WTC11 (cell line): ENCODE data around the gene CLDN9. TPM values are rescaled to one million over a fixed set of nuclear protein-coding genes. Genes with fewer than 3 reads are reported as not detected.

Source experiments
- ATF1 ChIP-seq: sonication (generic); formaldehyde crosslinking; IDR thresholded peaks from 2 replicates; pipeline ENCODE4 v1.8.1; 2023; ENCODE audit warnings: mild to moderate bottlenecking, moderate library complexity, missing genetic modification reagents
- CBFB ChIP-seq: sonication (generic); formaldehyde crosslinking; IDR thresholded peaks from 2 replicates; pipeline ENCODE4 v1.8.1; 2022; ENCODE audit warnings: mild to moderate bottlenecking, low read depth, missing genetic modification reagents
- CREM ChIP-seq: sonication (generic); formaldehyde crosslinking; IDR thresholded peaks from 2 replicates; pipeline ENCODE4 v1.8.1; 2022; ENCODE audit warnings: mild to moderate bottlenecking, missing genetic modification reagents, moderate library complexity
- ERG ChIP-seq: fragments of 250-450 bp; sonication (Bioruptor Pico); IDR thresholded peaks from 2 replicates; pipeline ENCODE4 v1.8.0; 2021; ENCODE audit warnings: mild to moderate bottlenecking
- ESRRA ChIP-seq: sonication (generic); formaldehyde crosslinking; IDR thresholded peaks from 2 replicates; pipeline ENCODE4 v1.8.1; 2022; ENCODE audit warnings: mild to moderate bottlenecking, missing genetic modification reagents, borderline replicate concordance
- GABPB1 ChIP-seq: sonication (generic); formaldehyde crosslinking; IDR thresholded peaks from 2 replicates; pipeline ENCODE4 v1.8.1; 2023; ENCODE audit warnings: mild to moderate bottlenecking, missing genetic modification reagents
- GTF2I ChIP-seq: fragments of 250-450 bp; sonication (Bioruptor Pico); conservative IDR thresholded peaks from 2 replicates; pipeline ENCODE4 v1.4.0; 2021; ENCODE audit warnings: mild to moderate bottlenecking
- NR1H2 ChIP-seq: sonication (generic); formaldehyde crosslinking; IDR thresholded peaks from 2 replicates; pipeline ENCODE4 v1.9.0; 2021; ENCODE audit warnings: mild to moderate bottlenecking, moderate library complexity, missing genetic modification reagents
- PRRX2 ChIP-seq: fragments of 250-450 bp; sonication (Bioruptor Pico); IDR thresholded peaks from 2 replicates; pipeline ENCODE4 v1.8.0; 2021; ENCODE audit warnings: mild to moderate bottlenecking
- RORB ChIP-seq: fragments of 250-450 bp; sonication (Bioruptor Pico); IDR thresholded peaks from 2 replicates; pipeline ENCODE4 v1.9.0; 2021; ENCODE audit warnings: mild to moderate bottlenecking
- TCF7 ChIP-seq: sonication (generic); formaldehyde crosslinking; IDR thresholded peaks from 2 replicates; pipeline ENCODE4 v1.8.0; 2022; ENCODE audit warnings: mild to moderate bottlenecking, low read depth, missing genetic modification reagents, moderate library complexity
- ZNF121 ChIP-seq: sonication (generic); formaldehyde crosslinking; IDR thresholded peaks from 2 replicates; pipeline ENCODE4 v1.8.0; 2023; ENCODE audit warnings: missing genetic modification reagents
- ZNF263 ChIP-seq: sonication (generic); formaldehyde crosslinking; IDR thresholded peaks from 2 replicates; pipeline ENCODE4 v1.8.1; 2022; ENCODE audit warnings: low read depth, mild to moderate bottlenecking, moderate library complexity, missing genetic modification reagents
- ZNF281 ChIP-seq: sonication (generic); formaldehyde crosslinking; IDR thresholded peaks from 2 replicates; pipeline ENCODE4 v1.8.0; 2023; ENCODE audit warnings: mild to moderate bottlenecking, missing genetic modification reagents
- ZNF396 ChIP-seq: fragments of 250-450 bp; sonication (Bioruptor Pico); IDR thresholded peaks from 2 replicates; pipeline ENCODE4 v1.8.0; 2021; ENCODE audit warnings: mild to moderate bottlenecking, moderate library complexity, borderline replicate concordance
- ZNF671 ChIP-seq: fragments of 250-450 bp; sonication (Bioruptor Pico); IDR thresholded peaks from 2 replicates; pipeline ENCODE4 v1.8.0; 2021; ENCODE audit warnings: mild to moderate bottlenecking
- total RNA-seq: library from RNA; stranded (reverse); gene quantifications from 3 replicates; pipeline ENCODE4 v1.2.3, GENCODE V29; 2021
- TF ChIP-seq, protein P1 (sequence below): fragments of 250-450 bp; sonication (Bioruptor Pico); IDR thresholded peaks from 2 replicates; pipeline ENCODE4 v1.9.0; 2021; ENCODE audit warnings: mild to moderate bottlenecking
- TF ChIP-seq, protein P2 (sequence below): sonication (generic); formaldehyde crosslinking; IDR thresholded peaks from 2 replicates; pipeline ENCODE4 v1.8.1; 2023; ENCODE audit warnings: mild to moderate bottlenecking, missing genetic modification reagents, moderate library complexity
- TF ChIP-seq, protein P3 (sequence below): sonication (generic); formaldehyde crosslinking; IDR thresholded peaks from 2 replicates; pipeline ENCODE4 v1.8.1; 2022; ENCODE audit warnings: low read depth, mild to moderate bottlenecking, moderate library complexity, missing genetic modification reagents, borderline replicate concordance
- TF ChIP-seq, protein P4 (sequence below): sonication (generic); formaldehyde crosslinking; conservative IDR thresholded peaks from 2 replicates; pipeline ENCODE4 v1.8.1; 2022; ENCODE audit warnings: mild to moderate bottlenecking, missing genetic modification reagents
- TF ChIP-seq, protein P5 (sequence below): sonication (generic); formaldehyde crosslinking; IDR thresholded peaks from 2 replicates; pipeline ENCODE4 v1.8.1; 2023; ENCODE audit warnings: mild to moderate bottlenecking, moderate library complexity, missing genetic modification reagents
- TF ChIP-seq, protein P6 (sequence below): sonication (generic); formaldehyde crosslinking; IDR thresholded peaks from 2 replicates; pipeline ENCODE4 v1.8.0; 2023; ENCODE audit warnings: missing genetic modification reagents, mild to moderate bottlenecking, borderline replicate concordance
- TF ChIP-seq, protein P7 (sequence below): sonication (generic); formaldehyde crosslinking; IDR thresholded peaks from 2 replicates; pipeline ENCODE4 v1.8.1; 2022; ENCODE audit warnings: low read depth, missing genetic modification reagents, borderline replicate concordance

The CLDN9 gene
- total RNA-seq, 1 experiment from 2014 or later = 0.92 TPM

DNA sequence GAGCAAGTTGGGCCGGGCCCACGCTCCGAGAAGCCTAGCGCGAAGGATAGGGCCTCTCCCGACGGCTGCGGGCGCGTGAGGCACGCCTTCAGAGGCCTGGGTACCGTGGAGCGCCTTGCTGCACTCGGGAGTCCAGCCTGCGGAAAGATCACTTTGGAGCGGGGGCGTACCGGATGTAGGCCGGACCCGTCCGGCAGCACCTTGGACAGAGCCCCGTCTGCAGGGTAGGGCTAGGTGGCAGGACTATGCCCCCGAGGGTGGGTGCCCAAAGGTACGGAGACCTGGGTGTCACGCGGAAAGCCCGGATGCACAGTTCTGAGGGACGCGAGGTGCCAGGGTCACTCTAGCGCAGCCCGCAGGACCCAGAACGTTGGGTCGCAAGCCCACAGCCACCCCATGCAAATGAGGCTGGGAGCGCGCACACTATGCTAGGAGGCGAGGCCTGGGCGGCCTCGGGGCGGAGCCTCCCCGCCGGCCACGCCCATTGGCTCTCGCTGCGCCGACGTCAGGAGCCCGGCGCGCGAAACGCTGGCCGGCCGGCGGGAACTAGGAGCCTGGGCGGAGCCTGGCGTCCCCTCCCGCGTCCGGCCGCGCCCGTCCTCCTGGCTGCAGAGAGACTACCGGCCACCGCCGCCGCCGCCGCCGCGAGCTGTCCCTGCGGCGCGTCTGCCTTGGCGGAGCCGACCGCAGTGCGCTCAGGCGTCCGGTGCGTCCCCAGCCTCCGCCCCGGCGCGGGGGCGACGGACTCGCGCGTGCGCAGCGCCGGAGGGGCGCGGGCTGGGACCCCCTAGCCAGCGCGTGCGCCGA lies 43.8 kb upstream of the CLDN9 start, which contains the start of gene PAQR4 (continued):
- peak; percentile 94 for TF ChIP-seq ZNF281
- TF ChIP-seq, protein P1, sequence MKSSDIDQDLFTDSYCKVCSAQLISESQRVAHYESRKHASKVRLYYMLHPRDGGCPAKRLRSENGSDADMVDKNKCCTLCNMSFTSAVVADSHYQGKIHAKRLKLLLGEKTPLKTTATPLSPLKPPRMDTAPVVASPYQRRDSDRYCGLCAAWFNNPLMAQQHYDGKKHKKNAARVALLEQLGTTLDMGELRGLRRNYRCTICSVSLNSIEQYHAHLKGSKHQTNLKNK = no peak
- peak; percentile 42; the same call in 1 of the 2 replicates for TF ChIP-seq ERG (CRISPR knock-in tag)
- TF ChIP-seq, protein P2, sequence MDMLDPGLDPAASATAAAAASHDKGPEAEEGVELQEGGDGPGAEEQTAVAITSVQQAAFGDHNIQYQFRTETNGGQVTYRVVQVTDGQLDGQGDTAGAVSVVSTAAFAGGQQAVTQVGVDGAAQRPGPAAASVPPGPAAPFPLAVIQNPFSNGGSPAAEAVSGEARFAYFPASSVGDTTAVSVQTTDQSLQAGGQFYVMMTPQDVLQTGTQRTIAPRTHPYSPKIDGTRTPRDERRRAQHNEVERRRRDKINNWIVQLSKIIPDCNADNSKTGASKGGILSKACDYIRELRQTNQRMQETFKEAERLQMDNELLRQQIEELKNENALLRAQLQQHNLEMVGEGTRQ (CRISPR knock-in tag) = peak; percentile 41; the same call in 1 of the 2 replicates
- TF ChIP-seq, protein P3, sequence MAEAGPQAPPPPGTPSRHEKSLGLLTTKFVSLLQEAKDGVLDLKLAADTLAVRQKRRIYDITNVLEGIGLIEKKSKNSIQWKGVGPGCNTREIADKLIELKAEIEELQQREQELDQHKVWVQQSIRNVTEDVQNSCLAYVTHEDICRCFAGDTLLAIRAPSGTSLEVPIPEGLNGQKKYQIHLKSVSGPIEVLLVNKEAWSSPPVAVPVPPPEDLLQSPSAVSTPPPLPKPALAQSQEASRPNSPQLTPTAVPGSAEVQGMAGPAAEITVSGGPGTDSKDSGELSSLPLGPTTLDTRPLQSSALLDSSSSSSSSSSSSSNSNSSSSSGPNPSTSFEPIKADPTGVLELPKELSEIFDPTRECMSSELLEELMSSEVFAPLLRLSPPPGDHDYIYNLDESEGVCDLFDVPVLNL (CRISPR knock-in tag) = peak; percentile 92
- TF ChIP-seq ZNF671 = no peak
- TF ChIP-seq, protein P4, sequence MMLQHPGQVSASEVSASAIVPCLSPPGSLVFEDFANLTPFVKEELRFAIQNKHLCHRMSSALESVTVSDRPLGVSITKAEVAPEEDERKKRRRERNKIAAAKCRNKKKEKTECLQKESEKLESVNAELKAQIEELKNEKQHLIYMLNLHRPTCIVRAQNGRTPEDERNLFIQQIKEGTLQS = no peak
- TF ChIP-seq, protein P5, sequence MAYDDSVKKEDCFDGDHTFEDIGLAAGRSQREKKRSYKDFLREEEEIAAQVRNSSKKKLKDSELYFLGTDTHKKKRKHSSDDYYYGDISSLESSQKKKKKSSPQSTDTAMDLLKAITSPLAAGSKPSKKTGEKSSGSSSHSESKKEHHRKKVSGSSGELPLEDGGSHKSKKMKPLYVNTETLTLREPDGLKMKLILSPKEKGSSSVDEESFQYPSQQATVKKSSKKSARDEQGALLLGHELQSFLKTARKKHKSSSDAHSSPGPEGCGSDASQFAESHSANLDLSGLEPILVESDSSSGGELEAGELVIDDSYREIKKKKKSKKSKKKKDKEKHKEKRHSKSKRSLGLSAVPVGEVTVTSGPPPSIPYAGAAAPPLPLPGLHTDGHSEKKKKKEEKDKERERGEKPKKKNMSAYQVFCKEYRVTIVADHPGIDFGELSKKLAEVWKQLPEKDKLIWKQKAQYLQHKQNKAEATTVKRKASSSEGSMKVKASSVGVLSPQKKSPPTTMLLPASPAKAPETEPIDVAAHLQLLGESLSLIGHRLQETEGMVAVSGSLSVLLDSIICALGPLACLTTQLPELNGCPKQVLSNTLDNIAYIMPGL = peak; percentile 50; the same call in 1 of the 2 replicates
- peak; percentile 94 for TF ChIP-seq ESRRA
- peak; percentile 71; the same call in 1 of the 2 replicates for TF ChIP-seq ZNF121 (CRISPR knock-in tag)
- TF ChIP-seq, protein P6, sequence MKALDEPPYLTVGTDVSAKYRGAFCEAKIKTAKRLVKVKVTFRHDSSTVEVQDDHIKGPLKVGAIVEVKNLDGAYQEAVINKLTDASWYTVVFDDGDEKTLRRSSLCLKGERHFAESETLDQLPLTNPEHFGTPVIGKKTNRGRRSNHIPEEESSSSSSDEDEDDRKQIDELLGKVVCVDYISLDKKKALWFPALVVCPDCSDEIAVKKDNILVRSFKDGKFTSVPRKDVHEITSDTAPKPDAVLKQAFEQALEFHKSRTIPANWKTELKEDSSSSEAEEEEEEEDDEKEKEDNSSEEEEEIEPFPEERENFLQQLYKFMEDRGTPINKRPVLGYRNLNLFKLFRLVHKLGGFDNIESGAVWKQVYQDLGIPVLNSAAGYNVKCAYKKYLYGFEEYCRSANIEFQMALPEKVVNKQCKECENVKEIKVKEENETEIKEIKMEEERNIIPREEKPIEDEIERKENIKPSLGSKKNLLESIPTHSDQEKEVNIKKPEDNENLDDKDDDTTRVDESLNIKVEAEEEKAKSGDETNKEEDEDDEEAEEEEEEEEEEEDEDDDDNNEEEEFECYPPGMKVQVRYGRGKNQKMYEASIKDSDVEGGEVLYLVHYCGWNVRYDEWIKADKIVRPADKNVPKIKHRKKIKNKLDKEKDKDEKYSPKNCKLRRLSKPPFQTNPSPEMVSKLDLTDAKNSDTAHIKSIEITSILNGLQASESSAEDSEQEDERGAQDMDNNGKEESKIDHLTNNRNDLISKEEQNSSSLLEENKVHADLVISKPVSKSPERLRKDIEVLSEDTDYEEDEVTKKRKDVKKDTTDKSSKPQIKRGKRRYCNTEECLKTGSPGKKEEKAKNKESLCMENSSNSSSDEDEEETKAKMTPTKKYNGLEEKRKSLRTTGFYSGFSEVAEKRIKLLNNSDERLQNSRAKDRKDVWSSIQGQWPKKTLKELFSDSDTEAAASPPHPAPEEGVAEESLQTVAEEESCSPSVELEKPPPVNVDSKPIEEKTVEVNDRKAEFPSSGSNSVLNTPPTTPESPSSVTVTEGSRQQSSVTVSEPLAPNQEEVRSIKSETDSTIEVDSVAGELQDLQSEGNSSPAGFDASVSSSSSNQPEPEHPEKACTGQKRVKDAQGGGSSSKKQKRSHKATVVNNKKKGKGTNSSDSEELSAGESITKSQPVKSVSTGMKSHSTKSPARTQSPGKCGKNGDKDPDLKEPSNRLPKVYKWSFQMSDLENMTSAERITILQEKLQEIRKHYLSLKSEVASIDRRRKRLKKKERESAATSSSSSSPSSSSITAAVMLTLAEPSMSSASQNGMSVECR = peak; percentile 98
- TF ChIP-seq PRRX2 (CRISPR knock-in tag) = no peak
- TF ChIP-seq ZNF263 = 0 out of 2 replicates have a peak, but pooled peaks have one; percentile 21
- peak; percentile 53; the same call in 1 of the 2 replicates for TF ChIP-seq CBFB
- no peak for TF ChIP-seq GTF2I (CRISPR knock-in tag)
- no peak for TF ChIP-seq NR1H2 (CRISPR knock-in tag)
- peak; percentile 87 for TF ChIP-seq GABPB1 (CRISPR knock-in tag)
- TF ChIP-seq RORB (CRISPR knock-in tag) = no peak
- peak; percentile 48; the same call in 1 of the 2 replicates for TF ChIP-seq CREM (CRISPR knock-in tag)
- no peak for TF ChIP-seq ZNF396 (CRISPR knock-in tag)
- TF ChIP-seq ATF1 (CRISPR knock-in tag) = 0 out of 2 replicates have a peak, but pooled peaks have one; percentile 29
- TF ChIP-seq TCF7 (CRISPR knock-in tag) = peak; percentile 64
- TF ChIP-seq, protein P7, sequence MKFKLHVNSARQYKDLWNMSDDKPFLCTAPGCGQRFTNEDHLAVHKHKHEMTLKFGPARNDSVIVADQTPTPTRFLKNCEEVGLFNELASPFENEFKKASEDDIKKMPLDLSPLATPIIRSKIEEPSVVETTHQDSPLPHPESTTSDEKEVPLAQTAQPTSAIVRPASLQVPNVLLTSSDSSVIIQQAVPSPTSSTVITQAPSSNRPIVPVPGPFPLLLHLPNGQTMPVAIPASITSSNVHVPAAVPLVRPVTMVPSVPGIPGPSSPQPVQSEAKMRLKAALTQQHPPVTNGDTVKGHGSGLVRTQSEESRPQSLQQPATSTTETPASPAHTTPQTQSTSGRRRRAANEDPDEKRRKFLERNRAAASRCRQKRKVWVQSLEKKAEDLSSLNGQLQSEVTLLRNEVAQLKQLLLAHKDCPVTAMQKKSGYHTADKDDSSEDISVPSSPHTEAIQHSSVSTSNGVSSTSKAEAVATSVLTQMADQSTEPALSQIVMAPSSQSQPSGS = peak; percentile 75; the same call in 1 of the 2 replicates
